KMS-11 (cell line): ENCODE data around the gene GAB3.

ENCODE experiments used
- H2AFZ ChIP-seq: fragments of 200-600 bp; sonication (generic); 2 replicates; pipeline ENCODE4 v1.6.1; 2016; ENCODE audit warnings: antibody characterized with exemption, mixed run types, low read depth
- H3K27ac ChIP-seq: fragments of 200-600 bp; sonication (generic); 2 replicates; pipeline ENCODE4 v1.6.1; 2016; ENCODE audit warnings: mild to moderate bottlenecking, mixed run types
- H3K27me3 ChIP-seq: fragments of 200-600 bp; sonication (generic); 2 replicates; pipeline ENCODE4 v1.6.1; 2017; ENCODE audit warnings: mild to moderate bottlenecking, low read depth, mixed run types, moderate library complexity; ENCODE audit not compliant: insufficient read depth
- H3K36me3 ChIP-seq: fragments of 200-600 bp; sonication (generic); 2 replicates; pipeline ENCODE4 v1.6.1; 2017; ENCODE audit warnings: mild to moderate bottlenecking, mixed run types; ENCODE audit not compliant: insufficient read depth
- H3K4me1 ChIP-seq: fragments of 200-600 bp; sonication (generic); 2 replicates; pipeline ENCODE4 v1.6.1; 2016; ENCODE audit warnings: mild to moderate bottlenecking, low read depth, mixed run types; ENCODE audit not compliant: poor library complexity, severe bottlenecking
- H3K4me2 ChIP-seq: fragments of 200-600 bp; sonication (generic); 2 replicates; pipeline ENCODE4 v1.7.0; 2016; ENCODE audit warnings: mild to moderate bottlenecking, mixed run types
- H3K4me3 ChIP-seq: fragments of 200-600 bp; sonication (generic); IDR thresholded peaks from 2 replicates; pipeline ENCODE4 v1.6.1; 2017; ENCODE audit warnings: low read depth, low read length, mixed read lengths; ENCODE audit not compliant: insufficient read depth
- H3K79me2 ChIP-seq: fragments of 200-600 bp; sonication (generic); 2 replicates; pipeline ENCODE4 v1.6.1; 2016; ENCODE audit warnings: low read depth, mixed run types; ENCODE audit not compliant: insufficient read depth
- H3K9ac ChIP-seq: fragments of 200-600 bp; sonication (generic); 2 replicates; pipeline ENCODE4 v1.6.1; 2016; ENCODE audit warnings: mild to moderate bottlenecking, mixed run types
- H4K20me1 ChIP-seq: fragments of 200-600 bp; sonication (generic); 2 replicates; pipeline ENCODE4 v1.6.1; 2016; ENCODE audit warnings: mild to moderate bottlenecking, mixed run types; ENCODE audit not compliant: insufficient read depth
- CTCF ChIP-seq: fragments of 200-600 bp; sonication (generic); conservative IDR thresholded peaks from 2 replicates; pipeline ENCODE4 v1.6.1; 2017; ENCODE audit warnings: low read depth, mild to moderate bottlenecking, antibody characterized with exemption, low read length, moderate library complexity, mixed read lengths

The GAB3 gene

GRCh38 chrX:154732421-154733065 is 18.3 kb downstream of the GAB3 start:
- no peaks in the 10 kb centered on the region for H3K36me3 ChIP-seq
- no peak for TF ChIP-seq CTCF
- H2AFZ ChIP-seq, result no peak overlapping the region
- no peak overlapping the region for H3K27ac ChIP-seq
- no peaks in the 10 kb centered on the region for H3K27me3 ChIP-seq
- no peaks in the 10 kb centered on the region for H4K20me1 ChIP-seq
- H3K4me2 ChIP-seq, result no peak overlapping the region
- no peaks in the 10 kb centered on the region for H3K79me2 ChIP-seq
- H3K4me1 ChIP-seq, result no peaks in the 10 kb centered on the region
- no peak overlapping the region for H3K9ac ChIP-seq
- no peak overlapping the region for H3K4me3 ChIP-seq

DNA sequence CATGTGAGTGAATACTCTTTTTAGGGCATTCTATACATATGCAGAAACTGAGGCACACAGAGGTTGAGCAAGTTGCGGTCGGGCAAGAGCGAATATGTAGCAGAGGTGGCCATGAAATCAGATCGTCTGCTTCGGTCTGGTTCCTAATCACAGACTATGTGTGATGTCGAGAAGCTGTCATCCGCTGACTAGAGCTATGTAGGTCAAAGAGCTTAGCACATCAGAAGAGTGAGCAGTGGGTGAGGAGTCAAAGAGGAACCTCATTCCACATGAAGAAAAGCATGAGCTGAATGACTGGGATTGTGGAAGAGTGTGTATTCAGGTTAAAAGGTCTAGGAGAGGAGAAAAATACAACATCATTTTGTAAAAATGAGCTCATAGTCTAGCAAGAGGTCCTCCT is 19.0 kb downstream of the GAB3 start:
- no peaks in the 10 kb centered on the region for H3K79me2 ChIP-seq
- H3K4me2 ChIP-seq, result no peak overlapping the region
- H3K4me1 ChIP-seq, result no peaks in the 10 kb centered on the region

DNA sequence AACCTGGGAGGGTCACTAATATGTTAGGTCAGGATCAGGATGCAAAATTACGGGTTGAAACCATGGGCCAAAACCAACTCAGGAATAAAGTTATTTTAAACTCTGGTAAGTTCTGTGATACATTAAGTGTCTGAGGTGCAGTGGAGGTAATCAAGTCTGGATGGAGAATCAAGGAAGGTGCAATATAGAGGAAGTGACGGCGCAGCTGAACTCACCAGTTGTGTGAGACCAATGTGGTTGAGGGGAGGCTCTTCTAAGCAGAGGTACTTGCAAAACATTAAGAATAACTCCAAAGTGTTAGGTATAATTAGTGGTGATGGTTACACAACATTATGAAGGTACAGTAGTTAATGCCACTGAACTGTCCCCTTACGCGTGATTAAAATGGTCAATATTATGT is 19.7 kb downstream of the GAB3 start:
- H3K79me2 ChIP-seq, result no peaks in the 10 kb centered on the region
- H3K9ac ChIP-seq, result no peak overlapping the region
- no peak overlapping the region for H3K4me2 ChIP-seq
- H3K4me3 ChIP-seq, result no peak overlapping the region
- H3K27me3 ChIP-seq, result no peaks in the 10 kb centered on the region
- no peaks in the 10 kb centered on the region for H3K4me1 ChIP-seq
- H3K27ac ChIP-seq, result no peak overlapping the region
- no peaks in the 10 kb centered on the region for H3K36me3 ChIP-seq
- no peak overlapping the region for H2AFZ ChIP-seq
- TF ChIP-seq CTCF, result no peak
- H4K20me1 ChIP-seq, result no peaks in the 10 kb centered on the region

More for the DNA sequence above, 19.0 kb downstream of the GAB3 start:
- no peaks in the 10 kb centered on the region for H3K27me3 ChIP-seq
- H4K20me1 ChIP-seq, result no peaks in the 10 kb centered on the region
- no peak for TF ChIP-seq CTCF
- H3K4me3 ChIP-seq, result no peak overlapping the region
- H3K27ac ChIP-seq, result no peak overlapping the region
- H3K36me3 ChIP-seq, result no peaks in the 10 kb centered on the region
- H3K9ac ChIP-seq, result no peak overlapping the region
- H2AFZ ChIP-seq, result no peak overlapping the region

- no peaks in the 10 kb centered on the region for H4K20me1 ChIP-seq
- no peak overlapping the region for H3K27ac ChIP-seq
- no peak overlapping the region for H3K4me3 ChIP-seq
- H3K4me1 ChIP-seq, result no peaks in the 10 kb centered on the region
- no peak overlapping the region for H3K9ac ChIP-seq
- TF ChIP-seq CTCF, result no peak
- H3K36me3 ChIP-seq, result no peaks in the 10 kb centered on the region
- H3K4me2 ChIP-seq, result no peak overlapping the region
- H3K79me2 ChIP-seq, result no peaks in the 10 kb centered on the region
- H2AFZ ChIP-seq, result no peak overlapping the region
- no peaks in the 10 kb centered on the region for H3K27me3 ChIP-seq
Observed at GRCh38 chrX:154730253-154730891, 20.5 kb downstream of the GAB3 start.
